Measurements from ENCODE around the gene TRIO. TPM values are rescaled to one million over a fixed set of nuclear protein-coding genes. Genes with fewer than 3 reads are reported as not detected.

TRIO gene
- total and polyA plus RNA-seq, 2 donors (not counting 3 experiments of a cell fraction or from before 2014, with no cell fraction given), result 82.9 to 248 TPM

DNA sequence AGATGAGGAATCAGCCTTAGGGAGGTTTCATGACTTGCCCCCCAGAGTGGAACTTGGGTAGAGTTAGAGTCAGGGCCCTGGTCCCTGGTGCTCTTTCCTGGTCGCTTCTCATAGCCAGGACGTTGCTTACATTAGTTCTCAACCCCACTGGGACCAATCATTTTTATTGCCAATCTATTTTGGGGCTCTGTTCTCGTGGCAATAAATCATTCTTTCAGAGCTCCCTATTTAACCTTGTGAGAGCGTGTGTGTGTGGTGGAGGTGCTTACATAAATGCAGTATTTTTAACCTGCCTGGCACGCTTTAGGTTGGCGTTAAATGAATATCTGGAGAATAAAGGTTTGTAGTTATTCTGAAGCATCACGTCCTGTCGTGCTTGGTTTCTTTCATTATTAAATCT, 4.1 kb downstream of the TRIO start:
- Histone ChIP-seq H3K9me1 (replicated peaks; ENCODE audit: control insufficient read depth, extremely low read depth, insufficient read depth, low read length) (no peaks in the 10 kb centered on the region), H4K20me1 (replicated peaks; ENCODE audit: control insufficient read depth, extremely low read depth, insufficient read depth, low read length) (peaks cover 13% of the 10 kb centered on the region), H3K27ac (ENCODE audit: insufficient read depth, low read depth, low read length) (no peak overlapping the region), H2AFZ (ENCODE audit: low read depth, low read length) (no peak overlapping the region), H3K4me2 (ENCODE audit: insufficient read depth, low read length) (peak overlapping the region; percentile 78), H3K9me3 (replicated peaks; ENCODE audit: control insufficient read depth, insufficient read depth, low read length) (no peaks in the 10 kb centered on the region), H3K79me2 (ENCODE audit: control insufficient read depth, insufficient read depth, low read length) (peaks cover 86% of the 10 kb centered on the region), H3K9ac (replicated peaks; ENCODE audit: extremely low read depth, insufficient read depth, low read length) (no peak overlapping the region), H3K4me1 (ENCODE audit: control insufficient read depth, extremely low read depth, insufficient read depth, low read length) (peaks cover 60% of the 10 kb centered on the region), H3K36me3 (ENCODE audit: control insufficient read depth in 2 of 2, extremely low read depth in 1 of 2, insufficient read depth in 2 of 2, low read length in 2 of 2) (no peaks in the 10 kb centered on the region), H3K27me3 (ENCODE audit: control insufficient read depth in 2 of 2, insufficient read depth in 2 of 2, low read length in 2 of 2) (no peaks in the 10 kb centered on the region), H3K4me3 (replicated peaks in 1 of 3; ENCODE audit: insufficient read depth in 1 of 3, low read depth in 1 of 3, low read length in 3 of 3) (no peak overlapping the region)
- ChIA-PET POLR2A (interaction anchor here (1.1 kb wide), 1 partner anchor 43 kb away, joined by 3 read pairs; no protein-coding TSS in a partner anchor), CTCF (interaction anchor here (0.7 to 1.8 kb wide), 3 partner anchors 54 to 161 kb away, joined by 3 to 4 read pairs (median 4); no protein-coding TSS in a partner anchor)
- no peak for DNase-seq (ENCODE audit: low read depth, low spot score)
- BruUV-seq (replicated peaks), result no TSS peak
- no peak for FAIRE-seq
- dilution Hi-C loops (cut with MboI; ENCODE audit: extremely low pct_ligation_motif_present, low sequenced_read_pairs), result loop anchor here (25.0 kb wide), 1 partner anchor 115 kb away; no protein-coding TSS in a partner anchor
- TF ChIP-seq FOS (IDR thresholded peaks at IDR 0.05; ENCODE audit: borderline replicate concordance, insufficient read depth, low read length) (no peak), JUN (IDR thresholded peaks at IDR 0.05; ENCODE audit: borderline replicate concordance, insufficient read depth, insufficient read length, low read depth) (no peak), POLR2A (IDR thresholded peaks at IDR 0.05; ENCODE audit: low read depth, low read length) (no peak), GATA2 (IDR thresholded peaks at IDR 0.05; ENCODE audit: insufficient read depth, insufficient read length, low read depth, low read length) (no peak), POLR2AphosphoS5 (IDR thresholded peaks at IDR 0.05; ENCODE audit: insufficient read depth, low read depth, low read length) (no peak), MYC (IDR thresholded peaks at IDR 0.05; ENCODE audit: low read depth, low read length) (no peak), EZH2 (IDR thresholded peaks at IDR 0.05; ENCODE audit: borderline replicate concordance, low read depth, low read length, severe bottlenecking) (no peak)
- TF ChIP-seq, protein P1, sequence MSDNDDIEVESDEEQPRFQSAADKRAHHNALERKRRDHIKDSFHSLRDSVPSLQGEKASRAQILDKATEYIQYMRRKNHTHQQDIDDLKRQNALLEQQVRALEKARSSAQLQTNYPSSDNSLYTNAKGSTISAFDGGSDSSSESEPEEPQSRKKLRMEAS (IDR thresholded peaks at IDR 0.05; ENCODE audit: insufficient read depth, insufficient read length), result no peak
- TF ChIP-seq, protein P2, sequence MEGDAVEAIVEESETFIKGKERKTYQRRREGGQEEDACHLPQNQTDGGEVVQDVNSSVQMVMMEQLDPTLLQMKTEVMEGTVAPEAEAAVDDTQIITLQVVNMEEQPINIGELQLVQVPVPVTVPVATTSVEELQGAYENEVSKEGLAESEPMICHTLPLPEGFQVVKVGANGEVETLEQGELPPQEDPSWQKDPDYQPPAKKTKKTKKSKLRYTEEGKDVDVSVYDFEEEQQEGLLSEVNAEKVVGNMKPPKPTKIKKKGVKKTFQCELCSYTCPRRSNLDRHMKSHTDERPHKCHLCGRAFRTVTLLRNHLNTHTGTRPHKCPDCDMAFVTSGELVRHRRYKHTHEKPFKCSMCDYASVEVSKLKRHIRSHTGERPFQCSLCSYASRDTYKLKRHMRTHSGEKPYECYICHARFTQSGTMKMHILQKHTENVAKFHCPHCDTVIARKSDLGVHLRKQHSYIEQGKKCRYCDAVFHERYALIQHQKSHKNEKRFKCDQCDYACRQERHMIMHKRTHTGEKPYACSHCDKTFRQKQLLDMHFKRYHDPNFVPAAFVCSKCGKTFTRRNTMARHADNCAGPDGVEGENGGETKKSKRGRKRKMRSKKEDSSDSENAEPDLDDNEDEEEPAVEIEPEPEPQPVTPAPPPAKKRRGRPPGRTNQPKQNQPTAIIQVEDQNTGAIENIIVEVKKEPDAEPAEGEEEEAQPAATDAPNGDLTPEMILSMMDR (IDR thresholded peaks at IDR 0.05; ENCODE audit: extremely low read depth in 1 of 2, insufficient read depth in 1 of 2, low read depth in 1 of 2, low read length in 2 of 2), result no peak
- intact Hi-C loops (cut with micrococcal nuclease), result no loop called here
